CD14-positive monocyte (primary cell): ENCODE measurements around the gene CYB561D2. TPM values are rescaled to one million over a fixed set of nuclear protein-coding genes. Genes with fewer than 3 reads are reported as not detected.

ENCODE experiments used
- DNase-seq, 3 donors: peaks; one replicate each; pipeline ENCODE4 v3.0.0-alpha.2; 2011 to 2022
- H2AFZ ChIP-seq: 2 replicates; pipeline ENCODE4 v1.6.0; 2012; ENCODE audit warnings: mild to moderate bottlenecking, low read depth, low read length, inconsistent platforms; ENCODE audit not compliant: insufficient read depth, poor library complexity, severe bottlenecking
- H3K27ac ChIP-seq, 2 donors: 1 replicate in 1 of 2; 2 replicates in 1 of 2; pipeline ENCODE4 v1.5.1; 2012 to 2013; ENCODE audit warnings: low read length in 2 of 2, control low read depth in 1 of 2, inconsistent platforms in 1 of 2, low read depth in 1 of 2, mild to moderate bottlenecking in 1 of 2
- H3K27me3 ChIP-seq, 2 donors: one replicate each; pipeline versions ENCODE4 v1.6.0 to v1.6.1; 2011 to 2013; ENCODE audit warnings: low read length in 2 of 2; ENCODE audit not compliant: control insufficient read depth in 2 of 2, insufficient read depth in 2 of 2
- H3K36me3 ChIP-seq, 2 donors: replicated peaks in 1 of 2; 1 replicate in 1 of 2; 2 replicates in 1 of 2; pipeline versions ENCODE4 v1.5.1 to v1.6.1; 2012 to 2013; ENCODE audit warnings: low read length in 2 of 2, control low read depth in 1 of 2, inconsistent platforms in 1 of 2, mild to moderate bottlenecking in 1 of 2; ENCODE audit not compliant: insufficient read depth in 2 of 2, control insufficient read depth in 1 of 2
- H3K4me1 ChIP-seq, 2 donors: 1 replicate in 1 of 2; 2 replicates in 1 of 2; pipeline versions ENCODE4 v1.5.1 to v1.6.1; 2012 to 2013; ENCODE audit warnings: low read length in 2 of 2, control low read depth in 1 of 2, inconsistent platforms in 1 of 2, mild to moderate bottlenecking in 1 of 2, moderate library complexity in 1 of 2; ENCODE audit not compliant: insufficient read depth in 2 of 2, control insufficient read depth in 1 of 2
- H3K4me2 ChIP-seq: replicated peaks from 2 replicates; pipeline ENCODE3; 2012; ENCODE audit warnings: low read length, moderate library complexity, mild to moderate bottlenecking; ENCODE audit not compliant: poor library complexity, severe bottlenecking; ENCODE audit errors: extremely low read depth
- H3K4me3 ChIP-seq, 3 experiments: fragments of 200-600 bp in 1 of 3; sonication (generic) in 1 of 3; replicated peaks in 1 of 3; 1 replicate in 2 of 3; 2 replicates in 1 of 3; pipeline ENCODE4 v1.5.1; 2011 to 2013; ENCODE audit warnings: low read length in 3 of 3, mild to moderate bottlenecking in 3 of 3, control low read depth in 2 of 3, low read depth in 2 of 3, inconsistent platforms in 1 of 3, moderate library complexity in 1 of 3
- H3K79me2 ChIP-seq: 2 replicates; pipeline ENCODE4 v1.6.0; 2012; ENCODE audit warnings: mild to moderate bottlenecking, control low read depth, inconsistent platforms, low read length, moderate library complexity; ENCODE audit not compliant: insufficient read depth
- H3K9ac ChIP-seq: 2 replicates; pipeline ENCODE4 v1.6.0; 2017; ENCODE audit warnings: low read length, mild to moderate bottlenecking; ENCODE audit not compliant: insufficient read depth, poor library complexity, severe bottlenecking
- H3K9me3 ChIP-seq, 2 donors: replicated peaks in 1 of 2; 1 replicate in 1 of 2; 2 replicates in 1 of 2; pipeline versions ENCODE4 v1.5.1 to v1.6.1; 2012 to 2013; ENCODE audit warnings: low read length in 2 of 2, control low read depth in 1 of 2; ENCODE audit not compliant: control insufficient read depth in 1 of 2, insufficient read depth in 1 of 2
- H4K20me1 ChIP-seq: 2 replicates; pipeline ENCODE4 v1.6.0; 2012; ENCODE audit warnings: mild to moderate bottlenecking, low read length, control low read depth, moderate library complexity; ENCODE audit not compliant: insufficient read depth
- H3K27ac Mint-ChIP-seq, 7 donors: one replicate each; pipeline ENCODE4 v1.8.0; 2020; ENCODE audit warnings: mild to moderate bottlenecking in 7 of 7, mixed read lengths in 7 of 7, moderate library complexity in 6 of 7, inconsistent platforms in 2 of 7
- H3K27me3 Mint-ChIP-seq, 3 donors: one replicate each; pipeline ENCODE4 v1.8.0; 2021 to 2022; ENCODE audit warnings: low read depth in 3 of 3, mild to moderate bottlenecking in 3 of 3, mixed read lengths in 3 of 3, moderate library complexity in 3 of 3, inconsistent platforms in 1 of 3
- H3K36me3 Mint-ChIP-seq, 2 donors: one replicate each; pipeline ENCODE4 v1.8.0; 2020; ENCODE audit warnings: mixed read lengths in 2 of 2, inconsistent platforms in 1 of 2, mild to moderate bottlenecking in 1 of 2
- H3K4me1 Mint-ChIP-seq: one replicate; pipeline ENCODE4 v1.8.0; 2020; ENCODE audit warnings: mild to moderate bottlenecking, mixed read lengths
- H3K4me3 Mint-ChIP-seq, 2 donors: one replicate each; pipeline ENCODE4 v1.8.0; 2020; ENCODE audit warnings: mild to moderate bottlenecking in 2 of 2, mixed read lengths in 2 of 2, moderate library complexity in 1 of 2
- H3K9me3 Mint-ChIP-seq, 7 donors: one replicate each; pipeline ENCODE4 v1.8.0; 2020 to 2022; ENCODE audit warnings: mixed read lengths in 7 of 7, mild to moderate bottlenecking in 6 of 7, moderate library complexity in 6 of 7, inconsistent platforms in 2 of 7
- CTCF ChIP-seq: fragments of 200-600 bp; IDR thresholded peaks from one replicate; pipeline ENCODE4 v1.8.0; 2022; ENCODE audit warnings: antibody characterized with exemption, mild to moderate bottlenecking
- WGBS: methylation state at CpG from one replicate; pipeline ENCODE4 v1.1.5; 2013; ENCODE audit warnings: missing lambda C conversion rate; ENCODE audit not compliant: insufficient coverage; 5-methylcytosine and 5-hydroxymethylcytosine counted together
- intact Hi-C, 2 donors: fragments of 100-400 bp; cut with micrococcal nuclease; formaldehyde crosslinking; loops; one replicate each; pipeline versions ENCODE4 v1.15.0 to v1.15.1; 2023
- polyA plus RNA-seq, 3 donors: library from polyadenylated mRNA; depleted of rRNA in 1 of 3; unstranded in 2 of 3; stranded (reverse) in 1 of 3; fragments of 300-500 nt in 2 of 3; fragments of >200 nt in 1 of 3; fragmentation: Illumina TruSeq in 2 of 3; gene quantifications; 1 replicate in 2 of 3; 2 replicates in 1 of 3; pipeline ENCODE4 v1.2.3, GENCODE V29; 2012 to 2021

The CYB561D2 gene
- polyA plus RNA-seq, 3 donors = 78.9 to 94.0 (median 82.5) TPM

GRCh38 chr3:50327129-50327528 is 23.5 kb upstream of the CYB561D2 start:
- Mint-ChIP-seq H3K4me1 (peaks cover 58% of the 10 kb centered on the region), H3K27ac (peak overlapping the region; percentile 68 to 83 (median 80)), H3K4me3 (peak overlapping the region; percentile 84 to 96), H3K36me3 (peaks cover 31 to 51% of the 10 kb centered on the region in 2 donors), H3K27me3 (peaks cover 0 to 1% (median 0%) of the 10 kb centered on the region in 3 donors), H3K9me3 (no peaks in the 10 kb centered on the region)
- peaks cover 29 to 35% of the 10 kb centered on the region in 2 donors for H3K36me3 ChIP-seq
- H4K20me1 ChIP-seq = peaks cover 49% of the 10 kb centered on the region
- no peak for TF ChIP-seq CTCF
- intact Hi-C loops = no loop called here
- no peaks in the 10 kb centered on the region for H3K27me3 ChIP-seq
- H3K79me2 ChIP-seq = peaks cover 44% of the 10 kb centered on the region
- H2AFZ ChIP-seq = no peak overlapping the region
- H3K27ac ChIP-seq = peak overlapping the region in 1 of 2 donors; percentile 80
- H3K9ac ChIP-seq = peak overlapping the region; percentile 82
- H3K9me3 ChIP-seq = no peaks in the 10 kb centered on the region
- peaks cover 58 to 71% of the 10 kb centered on the region in 2 donors for H3K4me1 ChIP-seq
- H3K4me2 ChIP-seq = peak overlapping the region; percentile 94
- no CpG with 5 or more reads among the region's 4 CpGs for WGBS
- peak overlapping the region; percentile 78 to 91 (median 84) for H3K4me3 ChIP-seq
- DNase-seq = no peak

- Mint-ChIP-seq H3K4me1 (peaks cover 49% of the 10 kb centered on the region), H3K4me3 (peak within 1 kb of the TSS; percentile 84 to 96), H3K27ac (peak within 1 kb of the TSS; percentile 79 to 94 (median 90)), H3K36me3 (peaks cover 36 to 61% of the 10 kb centered on the region in 2 donors), H3K9me3 (no peaks in the 10 kb centered on the region), H3K27me3 (peaks cover 0 to 1% (median 0%) of the 10 kb centered on the region in 3 donors)
- H3K36me3 ChIP-seq = peaks cover 31 to 45% of the 10 kb centered on the region in 2 donors
- peak within 1 kb of the TSS; percentile 78 to 91 (median 84) for H3K4me3 ChIP-seq
- peaks cover 54% of the 10 kb centered on the region for H3K79me2 ChIP-seq
- WGBS = under 1% methylated on average over 52 of the region's 55 CpGs
- DNase-seq = peak; percentile 93 to 96 (median 96)
- H4K20me1 ChIP-seq = peaks cover 59% of the 10 kb centered on the region
- intact Hi-C loops = no loop called here
- peaks cover 50 to 61% of the 10 kb centered on the region in 2 donors for H3K4me1 ChIP-seq
- H3K9me3 ChIP-seq = no peaks in the 10 kb centered on the region
- H3K27me3 ChIP-seq = no peaks in the 10 kb centered on the region
- H2AFZ ChIP-seq = peak within 1 kb of the TSS; percentile 81
- peak within 1 kb of the TSS; percentile 50 to 80 for H3K27ac ChIP-seq
- peak within 1 kb of the TSS; percentile 94 for H3K4me2 ChIP-seq
- TF ChIP-seq CTCF = no peak
- H3K9ac ChIP-seq = peak within 1 kb of the TSS; percentile 82
Observed at GRCh38 chr3:50327943-50328691, 22.5 kb upstream of the CYB561D2 start, which contains the start of gene TUSC2. Gene TUSC2, minus strand, starts transcription at chr3:50328223. Its CDS starts 124 bp downstream, at chr3:50328099.
